HepG2 (cell line): ENCODE results near the gene EIF4G1. TPM values are rescaled to one million over a fixed set of nuclear protein-coding genes. Genes with fewer than 3 reads are reported as not detected.

ENCODE experiments used
- ATAC-seq: fragments of 200-7000 bp; cut with Tn5 transposase; 3 replicates; pipeline ENCODE4 v1.9.1; 2020; ENCODE audit warnings: mild to moderate bottlenecking, moderate library complexity
- BruUV-seq: library from RNA; stranded (reverse); fragments of 400-500 nt; replicated peaks from 2 replicates; lab custom pipeline; 2021; lab: Mats Ljungman, UMichigan
- CTCF ChIA-PET: fragments of 300-600 bp; formaldehyde crosslinking; extraction: SDS; loops from one replicate; lab custom pipeline; 2021; ENCODE audit warnings: low total read pairs, inconsistent platforms, low intra/inter-chr PET ratio; lab: Yijun Ruan, JAX
- POLR2A ChIA-PET: fragments of 350-600 bp; sonication (Branson Sonifier 250); formaldehyde crosslinking; loops from one replicate; lab custom pipeline; 2020; ENCODE audit warnings: antibody characterized with exemption, inconsistent platforms; lab: Yijun Ruan, JAX
- DNase-seq: peaks from one replicate; pipeline ENCODE4 v3.0.0-alpha.2; 2015; ENCODE audit warnings: low spot score
- FAIRE-seq: peaks from 3 replicates; lab custom pipeline; 2011; peaks lifted over from hg19 to GRCh38; lab: Jason Lieb, UNC
- H2AFZ ChIP-seq: one replicate; pipeline ENCODE4 v1.6.1; 2011; ENCODE audit warnings: low read length, inconsistent platforms
- H3K27ac ChIP-seq: fragments of 300-600 bp; 3 replicates; pipeline ENCODE4 v1.8.0; 2011; ENCODE audit warnings: mixed run types, mild to moderate bottlenecking, mixed read lengths, low read length, inconsistent platforms; ENCODE audit not compliant: insufficient read depth; ENCODE audit errors: extremely low read length
- H3K27me3 ChIP-seq, 2 experiments: fragments of 200-600 bp in 1 of 2; 2 replicates in 1 of 2; 3 replicates in 1 of 2; pipeline versions ENCODE4 v1.6.0 to v1.8.0; 2011; ENCODE audit warnings: low read length in 2 of 2, mild to moderate bottlenecking in 2 of 2, moderate library complexity in 2 of 2, inconsistent platforms in 1 of 2; ENCODE audit not compliant: insufficient read depth in 2 of 2, control insufficient read depth in 1 of 2
- H3K36me3 ChIP-seq, 2 experiments: fragments of 200-600 bp in 1 of 2; replicated peaks in 1 of 2; 2 replicates in 1 of 2; 3 replicates in 1 of 2; pipeline versions ENCODE4 v1.5.1 to v1.8.0; 2011; ENCODE audit warnings: low read length in 2 of 2, inconsistent platforms in 1 of 2; ENCODE audit not compliant: insufficient read depth in 2 of 2, control insufficient read depth in 1 of 2
- H3K4me1 ChIP-seq: 2 replicates; pipeline ENCODE4 v1.5.1; 2012; ENCODE audit warnings: low read length, inconsistent platforms; ENCODE audit not compliant: insufficient read depth
- H3K4me2 ChIP-seq: 2 replicates; pipeline ENCODE4 v1.6.0; 2011; ENCODE audit warnings: low read depth, low read length, inconsistent platforms
- H3K4me3 ChIP-seq, 3 experiments: fragments of 200-600 bp in 1 of 3; sonication (generic), shearing (Covaris generic) in 1 of 3; replicated peaks in 1 of 3; 2 replicates each; pipeline ENCODE4 v1.5.1; 2011 to 2016; ENCODE audit warnings: low read length in 3 of 3, inconsistent platforms in 2 of 3, low read depth in 2 of 3, mild to moderate bottlenecking in 2 of 3, control low read depth in 1 of 3, mixed read lengths in 1 of 3; ENCODE audit not compliant: insufficient read depth in 1 of 3
- H3K79me2 ChIP-seq: one replicate; pipeline ENCODE4 v1.6.1; 2011; ENCODE audit warnings: low read length, inconsistent platforms; ENCODE audit not compliant: insufficient read depth
- H3K9ac ChIP-seq: 2 replicates; pipeline ENCODE4 v1.6.0; 2011; ENCODE audit warnings: mild to moderate bottlenecking, low read depth, low read length, inconsistent platforms; ENCODE audit not compliant: insufficient read depth
- H3K9me3 ChIP-seq: 2 replicates; pipeline ENCODE4 v1.5.1; 2012; ENCODE audit warnings: mild to moderate bottlenecking, low read length
- H4K20me1 ChIP-seq: 2 replicates; pipeline ENCODE4 v1.6.0; 2011; ENCODE audit warnings: inconsistent platforms, mild to moderate bottlenecking, low read length, moderate library complexity; ENCODE audit not compliant: insufficient read depth
- ERF ChIP-seq: IDR thresholded peaks from 2 replicates; pipeline ENCODE4 v1.6.1; 2018; ENCODE audit warnings: missing biosample characterization, missing genetic modification reagents
- FOSL2 ChIP-seq: sonication (generic); formaldehyde crosslinking; IDR thresholded peaks from 2 replicates; pipeline ENCODE4 v1.4.0; 2020; ENCODE audit warnings: missing genetic modification reagents
- GATAD1 ChIP-seq: IDR thresholded peaks from 2 replicates; pipeline ENCODE4 v1.6.1; 2016; ENCODE audit warnings: missing genetic modification reagents, missing compliant biosample characterization
- KDM5A ChIP-seq: fragments of 200-600 bp; sonication (generic); IDR thresholded peaks from 2 replicates; pipeline ENCODE4 v1.7.0; 2018; ENCODE audit warnings: antibody characterized with exemption, mild to moderate bottlenecking, low read length, borderline replicate concordance
- MXD4 ChIP-seq: IDR thresholded peaks from 2 replicates; pipeline ENCODE4 v1.6.1; 2016; ENCODE audit warnings: mild to moderate bottlenecking, missing biosample characterization, missing genetic modification reagents
- NFYB ChIP-seq: sonication (generic); formaldehyde crosslinking; IDR thresholded peaks from 2 replicates; pipeline ENCODE4 v1.4.0; 2020; ENCODE audit warnings: missing genetic modification reagents
- PHF8 ChIP-seq: sonication (generic); formaldehyde crosslinking; IDR thresholded peaks from 2 replicates; pipeline ENCODE4 v1.5.0; 2020; ENCODE audit warnings: missing genetic modification reagents
- TARDBP ChIP-seq: sonication (generic); formaldehyde crosslinking; IDR thresholded peaks from 2 replicates; pipeline ENCODE4 v1.8.0; 2022; ENCODE audit warnings: mild to moderate bottlenecking, missing genetic modification reagents
- XRCC5 ChIP-seq: fragments of 200-400 bp; formaldehyde crosslinking; optimal IDR thresholded peaks from 2 replicates; pipeline ENCODE3; 2017; ENCODE audit warnings: mild to moderate bottlenecking, low read length
- WGBS: methylation state at CpG from one replicate; pipeline ENCODE4 v1.1.6; 2017; ENCODE audit warnings: low lambda C conversion rate; 5-methylcytosine and 5-hydroxymethylcytosine counted together
- in situ Hi-C: cut with HindIII; loops from 2 replicates; pipeline ENCODE4 v1.10.0; 2017; ENCODE audit warnings: low pct_unique_long_range_greater_than_20kb; ENCODE audit not compliant: extremely low pct_ligation_motif_present
- intact Hi-C: fragments of 100-400 bp; cut with micrococcal nuclease; formaldehyde crosslinking; loops from one replicate; pipeline ENCODE4 v1.10.0; 2022; ENCODE audit not compliant: unreplicated experiment
- polyA plus RNA-seq, 8 experiments: library from polyadenylated mRNA; depleted of rRNA in 3 of 8; stranded (reverse) in 7 of 8; unstranded in 1 of 8; fragments of >200 nt; fragmentation: Illumina TruSeq in 4 of 8; extraction: Trizol in 4 of 8; gene quantifications; 2 replicates each; pipeline versions ENCODE4 v1.2.1 to v1.2.3, GENCODE V29; 2011 to 2016; ENCODE audit warnings: low read depth in 4 of 8, missing spikeins in 1 of 8, mixed read lengths in 1 of 8; ENCODE audit not compliant: insufficient read depth in 1 of 8
- total RNA-seq, 5 experiments: library from RNA; depleted of rRNA; stranded (reverse); fragments of >200 nt; fragmentation: Illumina TruSeq; extraction: Trizol; gene quantifications; 2 replicates each; pipeline ENCODE4 v1.2.3, GENCODE V29; 2016; ENCODE audit warnings: low read depth in 1 of 5
- TF ChIP-seq, protein P1 (sequence below): sonication (generic); formaldehyde crosslinking; IDR thresholded peaks from 2 replicates; pipeline ENCODE4 v1.4.0; 2020; ENCODE audit warnings: missing genetic modification reagents, borderline replicate concordance
- TF ChIP-seq, protein P2 (sequence below): sonication (generic); formaldehyde crosslinking; IDR thresholded peaks from 2 replicates; pipeline ENCODE4 v1.4.0; 2020; ENCODE audit warnings: missing genetic modification reagents
- TF ChIP-seq, protein P3 (sequence below): sonication (generic); formaldehyde crosslinking; IDR thresholded peaks from 2 replicates; pipeline ENCODE4 v1.4.0; 2020; ENCODE audit warnings: missing genetic modification reagents
- TF ChIP-seq, protein P4 (sequence below): IDR thresholded peaks from 2 replicates; pipeline ENCODE4 v1.6.1; 2016
- TF ChIP-seq, protein P5 (sequence below): sonication (generic); formaldehyde crosslinking; IDR thresholded peaks from 2 replicates; pipeline ENCODE4 v1.8.0; 2022; ENCODE audit warnings: mild to moderate bottlenecking, missing genetic modification reagents, moderate library complexity

EIF4G1 gene
- total and polyA plus RNA-seq, 2 of the 13 experiments (the other 11 are each of a cell fraction or from before 2014, with no cell fraction given) = 208 to 213 TPM

DNA sequence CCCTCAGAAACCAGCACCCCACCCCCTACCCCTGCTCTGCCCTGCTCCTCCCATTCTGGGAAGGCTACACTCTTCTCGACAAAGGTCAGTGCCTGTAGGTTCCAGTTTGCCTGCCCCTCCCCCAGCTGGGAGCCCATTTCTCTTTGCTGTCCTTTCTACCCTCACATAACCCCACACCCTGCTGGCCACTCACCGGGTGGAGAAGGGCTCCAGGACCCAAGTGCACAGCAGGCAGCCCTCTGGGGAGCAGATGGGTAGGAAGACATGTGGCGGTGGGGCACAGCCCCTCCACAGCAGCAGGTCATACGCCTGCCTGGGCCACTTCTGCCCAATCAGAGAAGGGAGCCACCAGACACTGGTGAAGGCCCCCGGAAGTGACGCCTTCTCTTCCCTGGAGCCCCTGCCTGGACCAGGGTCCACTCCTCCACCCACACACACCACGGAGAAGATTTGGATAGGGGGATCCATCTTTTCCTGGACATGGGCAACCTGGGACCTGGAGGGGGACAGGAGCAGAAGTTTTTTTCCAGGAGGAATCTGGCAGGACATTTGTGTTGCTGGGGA, 63.6 kb downstream of the EIF4G1 start, which contains the start of gene THPO:
THPO (minus strand) TSS at position 326 of the 564 bp plus-strand sequence. CDS start 1,948 bp downstream, outside the sequence.
- no peaks in the 10 kb centered on the region; a peak in 1 of 5 replicates for H3K27me3 ChIP-seq
- POLR2A ChIA-PET = interaction anchor here (0.8 to 2.4 kb wide), 14 partner anchors 10 to 333 kb away, joined by 3 to 15 read pairs (median 4); partner anchors contain the start of genes CLCN2 and POLR2H
- DNase-seq (peak; percentile 90), FAIRE-seq (peak; percentile 91), ATAC-seq (peak; percentile 92)
- H2AFZ ChIP-seq = no peak within 1 kb of the TSS
- H3K9ac ChIP-seq = peak within 1 kb of the TSS; percentile 83
- intact Hi-C loops = loop anchor here (2.0 kb wide), 1 partner anchor 39 kb away; no protein-coding TSS in a partner anchor
- CTCF ChIA-PET = no interaction called here
- no TSS peak for BruUV-seq
- peak within 1 kb of the TSS; percentile 90 for H3K27ac ChIP-seq
- peak within 1 kb of the TSS; percentile 79 to 90 (median 90) for H3K4me3 ChIP-seq
- peaks cover 25% of the 10 kb centered on the region for H3K79me2 ChIP-seq
- in situ Hi-C loops = loop anchor here (10.0 kb wide), 2 partner anchors 87 to 137 kb away; no protein-coding TSS in a partner anchor
- H4K20me1 ChIP-seq = 0 out of 2 replicates have a peak, but pooled peaks cover 3% of the 10 kb centered on the region
- H3K9me3 ChIP-seq = no peaks in the 10 kb centered on the region
- H3K4me1 ChIP-seq = peaks cover 27% of the 10 kb centered on the region
- peaks cover 10 to 31% of the 10 kb centered on the region in 2 experiments; a peak in 4 of 5 replicates for H3K36me3 ChIP-seq
- WGBS = 0% methylated on average over 6 of the region's 7 CpGs
- H3K4me2 ChIP-seq = peak within 1 kb of the TSS; percentile 97
- TF ChIP-seq, protein P1, sequence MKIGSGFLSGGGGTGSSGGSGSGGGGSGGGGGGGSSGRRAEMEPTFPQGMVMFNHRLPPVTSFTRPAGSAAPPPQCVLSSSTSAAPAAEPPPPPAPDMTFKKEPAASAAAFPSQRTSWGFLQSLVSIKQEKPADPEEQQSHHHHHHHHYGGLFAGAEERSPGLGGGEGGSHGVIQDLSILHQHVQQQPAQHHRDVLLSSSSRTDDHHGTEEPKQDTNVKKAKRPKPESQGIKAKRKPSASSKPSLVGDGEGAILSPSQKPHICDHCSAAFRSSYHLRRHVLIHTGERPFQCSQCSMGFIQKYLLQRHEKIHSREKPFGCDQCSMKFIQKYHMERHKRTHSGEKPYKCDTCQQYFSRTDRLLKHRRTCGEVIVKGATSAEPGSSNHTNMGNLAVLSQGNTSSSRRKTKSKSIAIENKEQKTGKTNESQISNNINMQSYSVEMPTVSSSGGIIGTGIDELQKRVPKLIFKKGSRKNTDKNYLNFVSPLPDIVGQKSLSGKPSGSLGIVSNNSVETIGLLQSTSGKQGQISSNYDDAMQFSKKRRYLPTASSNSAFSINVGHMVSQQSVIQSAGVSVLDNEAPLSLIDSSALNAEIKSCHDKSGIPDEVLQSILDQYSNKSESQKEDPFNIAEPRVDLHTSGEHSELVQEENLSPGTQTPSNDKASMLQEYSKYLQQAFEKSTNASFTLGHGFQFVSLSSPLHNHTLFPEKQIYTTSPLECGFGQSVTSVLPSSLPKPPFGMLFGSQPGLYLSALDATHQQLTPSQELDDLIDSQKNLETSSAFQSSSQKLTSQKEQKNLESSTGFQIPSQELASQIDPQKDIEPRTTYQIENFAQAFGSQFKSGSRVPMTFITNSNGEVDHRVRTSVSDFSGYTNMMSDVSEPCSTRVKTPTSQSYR = peak; percentile 94
- TF ChIP-seq, protein P2, sequence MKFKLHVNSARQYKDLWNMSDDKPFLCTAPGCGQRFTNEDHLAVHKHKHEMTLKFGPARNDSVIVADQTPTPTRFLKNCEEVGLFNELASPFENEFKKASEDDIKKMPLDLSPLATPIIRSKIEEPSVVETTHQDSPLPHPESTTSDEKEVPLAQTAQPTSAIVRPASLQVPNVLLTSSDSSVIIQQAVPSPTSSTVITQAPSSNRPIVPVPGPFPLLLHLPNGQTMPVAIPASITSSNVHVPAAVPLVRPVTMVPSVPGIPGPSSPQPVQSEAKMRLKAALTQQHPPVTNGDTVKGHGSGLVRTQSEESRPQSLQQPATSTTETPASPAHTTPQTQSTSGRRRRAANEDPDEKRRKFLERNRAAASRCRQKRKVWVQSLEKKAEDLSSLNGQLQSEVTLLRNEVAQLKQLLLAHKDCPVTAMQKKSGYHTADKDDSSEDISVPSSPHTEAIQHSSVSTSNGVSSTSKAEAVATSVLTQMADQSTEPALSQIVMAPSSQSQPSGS = 0 out of 2 replicates have a peak, but pooled peaks have one; percentile 16
- peak; percentile 85 for TF ChIP-seq PHF8 (CRISPR knock-in tag)
- TF ChIP-seq TARDBP (CRISPR knock-in tag) = peak; percentile 32; the same call in 1 of the 2 replicates
- TF ChIP-seq, protein P3, sequence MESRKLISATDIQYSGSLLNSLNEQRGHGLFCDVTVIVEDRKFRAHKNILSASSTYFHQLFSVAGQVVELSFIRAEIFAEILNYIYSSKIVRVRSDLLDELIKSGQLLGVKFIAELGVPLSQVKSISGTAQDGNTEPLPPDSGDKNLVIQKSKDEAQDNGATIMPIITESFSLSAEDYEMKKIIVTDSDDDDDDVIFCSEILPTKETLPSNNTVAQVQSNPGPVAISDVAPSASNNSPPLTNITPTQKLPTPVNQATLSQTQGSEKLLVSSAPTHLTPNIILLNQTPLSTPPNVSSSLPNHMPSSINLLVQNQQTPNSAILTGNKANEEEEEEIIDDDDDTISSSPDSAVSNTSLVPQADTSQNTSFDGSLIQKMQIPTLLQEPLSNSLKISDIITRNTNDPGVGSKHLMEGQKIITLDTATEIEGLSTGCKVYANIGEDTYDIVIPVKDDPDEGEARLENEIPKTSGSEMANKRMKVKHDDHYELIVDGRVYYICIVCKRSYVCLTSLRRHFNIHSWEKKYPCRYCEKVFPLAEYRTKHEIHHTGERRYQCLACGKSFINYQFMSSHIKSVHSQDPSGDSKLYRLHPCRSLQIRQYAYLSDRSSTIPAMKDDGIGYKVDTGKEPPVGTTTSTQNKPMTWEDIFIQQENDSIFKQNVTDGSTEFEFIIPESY (CRISPR knock-in tag) = no peak
- TF ChIP-seq MXD4 (CRISPR knock-in tag) = peak; percentile 68; the same call in 1 of the 2 replicates
- peak; percentile 57 for TF ChIP-seq XRCC5
- TF ChIP-seq GATAD1 (CRISPR knock-in tag) = peak; percentile 88
- TF ChIP-seq, protein P4, sequence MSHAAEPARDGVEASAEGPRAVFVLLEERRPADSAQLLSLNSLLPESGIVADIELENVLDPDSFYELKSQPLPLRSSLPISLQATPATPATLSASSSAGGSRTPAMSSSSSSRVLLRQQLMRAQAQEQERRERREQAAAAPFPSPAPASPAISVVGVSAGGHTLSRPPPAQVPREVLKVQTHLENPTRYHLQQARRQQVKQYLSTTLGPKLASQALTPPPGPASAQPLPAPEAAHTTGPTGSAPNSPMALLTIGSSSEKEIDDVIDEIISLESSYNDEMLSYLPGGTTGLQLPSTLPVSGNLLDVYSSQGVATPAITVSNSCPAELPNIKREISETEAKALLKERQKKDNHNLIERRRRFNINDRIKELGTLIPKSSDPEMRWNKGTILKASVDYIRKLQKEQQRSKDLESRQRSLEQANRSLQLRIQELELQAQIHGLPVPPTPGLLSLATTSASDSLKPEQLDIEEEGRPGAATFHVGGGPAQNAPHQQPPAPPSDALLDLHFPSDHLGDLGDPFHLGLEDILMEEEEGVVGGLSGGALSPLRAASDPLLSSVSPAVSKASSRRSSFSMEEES (CRISPR knock-in tag) = peak; percentile 62; the same call in 1 of the 2 replicates
- peak; percentile 89 for TF ChIP-seq NFYB (CRISPR knock-in tag)
- TF ChIP-seq, protein P5, sequence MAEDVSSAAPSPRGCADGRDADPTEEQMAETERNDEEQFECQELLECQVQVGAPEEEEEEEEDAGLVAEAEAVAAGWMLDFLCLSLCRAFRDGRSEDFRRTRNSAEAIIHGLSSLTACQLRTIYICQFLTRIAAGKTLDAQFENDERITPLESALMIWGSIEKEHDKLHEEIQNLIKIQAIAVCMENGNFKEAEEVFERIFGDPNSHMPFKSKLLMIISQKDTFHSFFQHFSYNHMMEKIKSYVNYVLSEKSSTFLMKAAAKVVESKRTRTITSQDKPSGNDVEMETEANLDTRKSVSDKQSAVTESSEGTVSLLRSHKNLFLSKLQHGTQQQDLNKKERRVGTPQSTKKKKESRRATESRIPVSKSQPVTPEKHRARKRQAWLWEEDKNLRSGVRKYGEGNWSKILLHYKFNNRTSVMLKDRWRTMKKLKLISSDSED (CRISPR knock-in tag) = no peak
- TF ChIP-seq ERF (CRISPR knock-in tag) = peak; percentile 82; the same call in 1 of the 2 replicates
- TF ChIP-seq FOSL2 (CRISPR knock-in tag) = no peak
- peak; percentile 51; the same call in 1 of the 2 replicates for TF ChIP-seq KDM5A
